IgD-negative memory B cell (primary cell): ENCODE measurements around the gene KIRREL1. TPM values are rescaled to one million over a fixed set of nuclear protein-coding genes. Genes with fewer than 3 reads are reported as not detected.

Experiments
- H3K27ac Mint-ChIP-seq, 3 donors: one replicate each; pipeline ENCODE4 v1.8.0; 2020 to 2022; ENCODE audit warnings: mild to moderate bottlenecking in 3 of 3, mixed read lengths in 3 of 3, moderate library complexity in 1 of 3
- H3K27me3 Mint-ChIP-seq: one replicate; pipeline ENCODE4 v1.8.0; 2021; ENCODE audit warnings: mixed read lengths
- H3K36me3 Mint-ChIP-seq: one replicate; pipeline ENCODE4 v1.8.0; 2020; ENCODE audit warnings: mild to moderate bottlenecking, mixed read lengths
- H3K4me1 Mint-ChIP-seq, 3 donors: one replicate each; pipeline ENCODE4 v1.8.0; 2020 to 2022; ENCODE audit warnings: mixed read lengths in 3 of 3, mild to moderate bottlenecking in 1 of 3
- H3K4me3 Mint-ChIP-seq, 4 donors: one replicate each; pipeline ENCODE4 v1.8.0; 2020 to 2022; ENCODE audit warnings: mild to moderate bottlenecking in 4 of 4, mixed read lengths in 4 of 4, moderate library complexity in 3 of 4
- H3K9me3 Mint-ChIP-seq, 3 donors: one replicate each; pipeline ENCODE4 v1.8.0; 2020 to 2021; ENCODE audit warnings: mixed read lengths in 3 of 3, mild to moderate bottlenecking in 1 of 3
- polyA plus RNA-seq: library from polyadenylated mRNA; unstranded; fragments of 300-500 nt; fragmentation: Illumina TruSeq; gene quantifications from one replicate; pipeline ENCODE4 v1.2.3, GENCODE V29; 2021

The KIRREL1 gene
- polyA plus RNA-seq, 1 donor from 2014 or later, result not detected

- H3K4me3 Mint-ChIP-seq, result peak overlapping the region; percentile 94 to 99 (median 98)
- H3K9me3 Mint-ChIP-seq, result peaks cover 0 to 13% (median 5%) of the 10 kb centered on the region in 3 donors
- H3K27ac Mint-ChIP-seq, result peak overlapping the region; percentile 46 to 98 (median 95)
- H3K27me3 Mint-ChIP-seq, result no peaks in the 10 kb centered on the region
- H3K4me1 Mint-ChIP-seq, result peaks cover 32 to 45% (median 37%) of the 10 kb centered on the region in 3 donors
- no peaks in the 10 kb centered on the region for H3K36me3 Mint-ChIP-seq
Observed at GRCh38 chr1:158149175-158149574, 155.7 kb downstream of the KIRREL1 start.

Other genes with a start within 250 kb of the KIRREL1 start
- gene FCRL2, start 216.5 kb upstream of the KIRREL1 start, polyA plus RNA-seq, result 52.3 TPM
- gene FCRL1, start 173.5 kb upstream of the KIRREL1 start, polyA plus RNA-seq, result 141 TPM
- gene CD5L, start 151.8 kb upstream of the KIRREL1 start, polyA plus RNA-seq, result not detected
- 20.5 TPM for gene CD1D, start 187.2 kb downstream of the KIRREL1 start, polyA plus RNA-seq